Progenitor cell of endocrine pancreas (in vitro differentiated cells): ENCODE results near the gene GGT5. TPM values are rescaled to one million over a fixed set of nuclear protein-coding genes. Genes with fewer than 3 reads are reported as not detected.
"Not testable (repeated sequence)": the region's sequence is repeated elsewhere in the genome, so short reads cannot be mapped to it uniquely, and the experiment has no call there.

Experiments
- DNase-seq: peaks from one replicate; pipeline ENCODE4 v3.0.0; 2021; ENCODE audit warnings: low spot score; ENCODE audit not compliant: unreplicated experiment
- H3K27ac Mint-ChIP-seq: 2 replicates; pipeline ENCODE4 v1.8.0; 2021; ENCODE audit warnings: mild to moderate bottlenecking, moderate library complexity, mixed read lengths
- H3K27me3 Mint-ChIP-seq: 2 replicates; pipeline ENCODE4 v1.8.0; 2021; ENCODE audit warnings: mixed read lengths
- H3K36me3 Mint-ChIP-seq: 2 replicates; pipeline ENCODE4 v1.8.0; 2022; ENCODE audit warnings: mixed read lengths; ENCODE audit not compliant: insufficient read depth
- H3K4me1 Mint-ChIP-seq: 2 replicates; pipeline ENCODE4 v1.8.0; 2021; ENCODE audit warnings: low read depth, mixed read lengths
- H3K4me3 Mint-ChIP-seq: 2 replicates; pipeline ENCODE4 v1.8.0; 2021; ENCODE audit warnings: low read depth, mild to moderate bottlenecking, moderate library complexity, mixed read lengths
- H3K9me3 Mint-ChIP-seq: 2 replicates; pipeline ENCODE4 v1.8.0; 2021; ENCODE audit warnings: low read depth, mixed read lengths
- CTCF ChIP-seq: fragments of 200-600 bp; sonication (generic); IDR thresholded peaks from one replicate; pipeline ENCODE4 v1.5.0; 2021; ENCODE audit warnings: antibody characterized with exemption, mild to moderate bottlenecking; ENCODE audit not compliant: unreplicated experiment
- total RNA-seq: library from RNA; stranded (reverse); gene quantifications from 2 replicates; pipeline ENCODE4 v1.2.1, GENCODE V29; 2021

The GGT5 gene
- total RNA-seq, 1 donor from 2014 or later = not detected

- no peaks in the 10 kb centered on the region for H3K4me1 Mint-ChIP-seq
- no peak for DNase-seq
- no peak overlapping the region for H3K27ac Mint-ChIP-seq
- H3K27me3 Mint-ChIP-seq = no peaks in the 10 kb centered on the region
- no peak for TF ChIP-seq CTCF
- no peak overlapping the region for H3K4me3 Mint-ChIP-seq
- no peaks in the 10 kb centered on the region for H3K9me3 Mint-ChIP-seq
- no peaks in the 10 kb centered on the region for H3K36me3 Mint-ChIP-seq
These were observed 20.4 kb downstream of the GGT5 start for GRCh38 chr22:24224468-24224867.

DNA sequence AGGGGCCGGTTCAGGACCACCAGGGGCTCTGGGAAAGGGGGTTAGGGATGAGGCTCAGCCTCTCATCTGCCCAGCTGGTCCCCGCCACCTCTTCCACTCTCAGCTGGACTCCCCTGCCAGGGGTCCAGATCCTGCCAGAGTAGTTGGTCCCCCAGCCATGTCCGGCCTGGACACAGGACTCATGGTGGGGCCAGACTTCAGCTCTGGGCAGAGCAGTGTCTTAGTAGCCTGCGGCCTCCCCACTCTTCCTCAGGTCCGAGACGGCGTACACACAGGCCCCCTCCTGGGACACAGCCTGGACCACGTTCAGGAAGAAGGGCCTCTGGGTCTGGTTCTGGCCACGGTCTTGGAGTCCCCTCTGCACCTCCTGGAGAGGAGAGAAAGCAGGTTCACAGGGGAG is 25.1 kb downstream of the GGT5 start:
- H3K36me3 Mint-ChIP-seq = no peaks in the 10 kb centered on the region
- H3K27ac Mint-ChIP-seq = no peak overlapping the region
- no peak for DNase-seq
- no peak for TF ChIP-seq CTCF
- no peaks in the 10 kb centered on the region for H3K27me3 Mint-ChIP-seq
- no peaks in the 10 kb centered on the region for H3K9me3 Mint-ChIP-seq
- H3K4me3 Mint-ChIP-seq = no peak overlapping the region
- no peaks in the 10 kb centered on the region for H3K4me1 Mint-ChIP-seq

DNA sequence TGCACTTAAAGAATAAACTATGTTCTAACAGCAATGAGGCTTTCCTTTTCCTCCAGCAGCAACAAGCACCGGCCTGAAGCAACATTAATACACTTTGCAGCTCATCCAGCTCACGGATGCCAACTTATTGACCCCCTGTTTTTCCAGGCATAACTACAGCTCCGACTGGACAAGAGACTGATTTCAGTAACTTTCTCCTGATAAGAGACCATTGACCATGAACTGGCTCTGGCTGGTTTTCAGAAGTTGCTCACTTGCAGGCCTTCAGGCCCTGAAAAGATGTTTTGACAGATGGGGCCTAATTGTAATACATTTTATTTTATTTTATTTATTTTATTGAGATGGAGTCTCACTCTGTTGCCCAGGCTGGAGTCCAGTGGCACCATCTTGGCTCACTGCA is 27.5 kb downstream of the GGT5 start:
- H3K27me3 Mint-ChIP-seq = no peaks in the 10 kb centered on the region
- no peak for DNase-seq
- no peak overlapping the region for H3K27ac Mint-ChIP-seq
- H3K9me3 Mint-ChIP-seq = no peaks in the 10 kb centered on the region
- no peak for TF ChIP-seq CTCF
- peaks cover 2% of the 10 kb centered on the region for H3K4me1 Mint-ChIP-seq
- H3K36me3 Mint-ChIP-seq = no peaks in the 10 kb centered on the region
- no peak overlapping the region for H3K4me3 Mint-ChIP-seq

GRCh38 chr22:24216541-24217209 is 28.2 kb downstream of the GGT5 start:
- no peaks in the 10 kb centered on the region for H3K9me3 Mint-ChIP-seq
- no peak for DNase-seq
- TF ChIP-seq CTCF = no peak

DNA sequence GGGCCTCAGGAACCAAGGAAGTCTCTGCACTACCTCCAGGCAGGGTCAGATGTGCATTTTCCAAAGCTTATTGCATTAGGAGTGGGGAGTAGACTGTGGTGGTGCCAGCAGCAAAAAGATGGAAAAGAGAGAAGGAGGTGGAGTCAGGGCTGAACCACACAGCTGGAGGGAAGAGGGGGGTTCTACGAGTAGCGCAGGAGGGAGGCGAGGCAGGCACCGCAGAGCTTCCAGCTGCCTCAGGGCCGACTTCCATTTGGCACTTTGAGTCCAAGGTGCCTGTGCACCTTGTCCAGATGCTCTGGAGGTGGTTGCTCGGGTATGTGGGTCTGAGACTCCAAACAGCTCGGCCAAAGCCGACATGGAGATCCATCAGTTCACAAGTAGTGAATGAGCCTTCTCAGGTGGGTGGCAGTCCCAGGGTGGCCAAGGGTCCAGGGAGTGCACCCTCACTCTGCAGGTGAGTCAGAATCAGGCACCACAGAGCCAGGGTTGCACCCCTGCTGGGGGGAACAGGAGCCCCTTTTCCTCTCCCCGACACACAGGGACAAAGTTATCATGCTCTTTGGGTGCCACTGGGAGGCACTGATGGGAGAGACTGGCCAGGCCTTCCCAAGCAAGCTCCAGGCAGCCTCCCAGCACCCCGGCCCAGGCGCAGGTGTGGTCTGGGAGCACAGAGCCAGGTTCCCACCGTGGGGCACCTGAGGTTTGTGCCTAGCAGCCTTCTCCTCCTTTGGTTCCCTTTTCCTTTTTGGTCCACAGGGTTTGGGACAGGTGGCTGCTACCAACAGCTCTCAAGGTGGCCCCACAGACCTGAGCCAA is 30.2 kb downstream of the GGT5 start:
- no peak for TF ChIP-seq CTCF

More at GRCh38 chr22:24216541-24217209, 28.2 kb downstream of the GGT5 start:
- peaks cover 2% of the 10 kb centered on the region for H3K4me1 Mint-ChIP-seq
- no peaks in the 10 kb centered on the region for H3K27me3 Mint-ChIP-seq
- no peak overlapping the region for H3K4me3 Mint-ChIP-seq
- no peak overlapping the region for H3K27ac Mint-ChIP-seq
- no peaks in the 10 kb centered on the region for H3K36me3 Mint-ChIP-seq

GRCh38 chr22:24213111-24213510 is 31.8 kb downstream of the GGT5 start:
- not testable (repeated sequence) for DNase-seq, H3K9me3 Mint-ChIP-seq, H3K4me1 Mint-ChIP-seq, H3K36me3 Mint-ChIP-seq, H3K27me3 Mint-ChIP-seq, H3K27ac Mint-ChIP-seq, H3K4me3 Mint-ChIP-seq

More for the DNA sequence above, 30.2 kb downstream of the GGT5 start:
- Mint-ChIP-seq H3K4me1 (peaks cover 4% of the 10 kb centered on the region), H3K4me3 (no peak overlapping the region), H3K36me3 (no peaks in the 10 kb centered on the region), H3K9me3 (no peaks in the 10 kb centered on the region), H3K27ac (no peak overlapping the region), H3K27me3 (no peaks in the 10 kb centered on the region)
- no peak for DNase-seq

DNA sequence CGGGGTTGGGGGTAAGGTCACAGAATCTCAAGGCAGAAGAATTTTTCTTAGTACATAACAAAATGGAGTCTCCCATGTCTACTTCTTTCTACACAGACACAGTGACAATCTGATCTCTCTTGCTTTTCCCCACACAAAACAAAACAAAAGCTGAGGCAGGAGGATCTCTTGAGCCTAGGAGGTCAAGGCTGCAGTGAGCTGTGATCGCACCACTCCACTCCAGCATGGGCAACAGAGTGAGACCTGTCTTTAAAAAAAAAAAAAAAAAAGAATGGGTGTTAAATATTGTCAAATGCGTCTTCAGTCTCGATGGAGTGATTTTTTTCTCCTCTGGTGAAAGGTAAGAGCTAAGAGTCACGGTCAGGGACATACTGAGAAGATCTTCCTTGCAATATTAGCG is 33.2 kb downstream of the GGT5 start:
- H3K27ac Mint-ChIP-seq, H3K36me3 Mint-ChIP-seq, H3K27me3 Mint-ChIP-seq, H3K9me3 Mint-ChIP-seq, H3K4me3 Mint-ChIP-seq, DNase-seq: not testable (repeated sequence)
- H3K4me1 Mint-ChIP-seq = peaks cover 17% of the 10 kb centered on the region

- H3K4me3 Mint-ChIP-seq, H3K27ac Mint-ChIP-seq, H3K9me3 Mint-ChIP-seq, H3K27me3 Mint-ChIP-seq, DNase-seq, H3K36me3 Mint-ChIP-seq: not testable (repeated sequence)
- H3K4me1 Mint-ChIP-seq = peaks cover 18% of the 10 kb centered on the region
These were observed 34.5 kb downstream of the GGT5 start for GRCh38 chr22:24210409-24210808.
